CMK (cell line): ENCODE measurements around the gene RABL2B.

Source experiments
- DNase-seq: peaks from one replicate; pipeline ENCODE4 v3.0.0-alpha.2; 2010; ENCODE audit warnings: low read depth

RABL2B gene

DNA sequence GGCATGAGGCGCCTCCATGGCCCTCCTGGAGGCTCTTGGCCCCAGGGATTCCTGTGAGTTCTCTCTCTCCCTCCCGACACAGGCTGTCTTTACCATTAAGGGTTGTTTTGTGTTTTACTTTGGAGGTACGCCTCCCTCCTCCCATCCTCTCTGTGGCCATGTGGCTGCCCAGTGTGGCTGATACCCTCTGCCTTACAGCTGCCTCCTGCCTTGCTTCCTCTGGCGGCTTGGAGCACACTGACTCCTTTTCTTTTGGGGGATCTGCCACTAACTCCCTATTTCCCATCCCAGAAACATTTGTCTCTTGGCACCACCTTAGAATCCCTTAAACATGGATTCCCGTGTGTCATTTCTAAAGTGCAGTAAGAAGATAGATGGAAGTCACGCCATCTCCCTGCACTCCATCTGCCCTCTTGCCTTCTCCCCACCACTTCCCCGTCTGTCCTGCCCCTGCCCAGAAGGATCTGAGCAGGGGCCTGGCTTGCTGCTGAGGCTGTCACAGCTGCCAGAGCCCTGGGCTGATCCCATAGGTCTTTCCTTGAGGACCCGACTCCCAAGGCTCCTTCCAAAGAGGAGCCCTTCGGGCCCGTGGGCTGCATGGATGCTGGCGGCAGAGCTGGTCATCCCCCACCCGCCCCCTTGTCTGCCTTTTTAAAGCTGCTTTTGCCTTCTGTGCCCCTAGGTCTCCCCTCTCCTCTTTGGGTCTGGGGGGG, 60.6 kb downstream of the RABL2B start:
- DNase-seq: no peak

DNA sequence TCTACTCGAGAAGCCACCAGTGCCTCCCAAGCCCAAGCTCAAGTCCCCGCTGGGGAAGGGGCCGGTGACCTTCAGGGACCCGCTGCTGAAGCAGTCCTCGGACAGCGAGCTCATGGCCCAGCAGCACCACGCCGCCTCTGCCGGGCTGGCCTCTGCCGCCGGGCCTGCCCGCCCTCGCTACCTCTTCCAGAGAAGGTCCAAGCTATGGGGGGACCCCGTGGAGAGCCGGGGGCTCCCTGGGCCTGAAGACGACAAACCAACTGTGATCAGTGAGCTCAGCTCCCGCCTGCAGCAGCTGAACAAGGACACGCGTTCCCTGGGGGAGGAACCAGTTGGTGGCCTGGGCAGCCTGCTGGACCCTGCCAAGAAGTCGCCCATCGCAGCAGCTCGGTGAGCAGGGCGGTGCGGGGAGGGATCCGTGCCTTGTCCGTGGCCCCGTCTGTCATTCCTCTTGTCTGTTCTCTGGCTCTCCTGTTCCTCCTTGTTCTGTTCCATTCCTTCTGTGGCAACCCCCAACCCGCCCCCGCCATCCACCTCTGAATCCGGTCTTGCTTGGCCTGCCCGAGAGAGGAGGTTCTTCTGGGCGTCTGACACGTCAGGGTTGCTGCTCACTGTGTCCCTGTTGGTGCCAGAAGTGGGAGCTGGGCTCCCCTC, 61.3 kb downstream of the RABL2B start:
- no peak for DNase-seq

DNA sequence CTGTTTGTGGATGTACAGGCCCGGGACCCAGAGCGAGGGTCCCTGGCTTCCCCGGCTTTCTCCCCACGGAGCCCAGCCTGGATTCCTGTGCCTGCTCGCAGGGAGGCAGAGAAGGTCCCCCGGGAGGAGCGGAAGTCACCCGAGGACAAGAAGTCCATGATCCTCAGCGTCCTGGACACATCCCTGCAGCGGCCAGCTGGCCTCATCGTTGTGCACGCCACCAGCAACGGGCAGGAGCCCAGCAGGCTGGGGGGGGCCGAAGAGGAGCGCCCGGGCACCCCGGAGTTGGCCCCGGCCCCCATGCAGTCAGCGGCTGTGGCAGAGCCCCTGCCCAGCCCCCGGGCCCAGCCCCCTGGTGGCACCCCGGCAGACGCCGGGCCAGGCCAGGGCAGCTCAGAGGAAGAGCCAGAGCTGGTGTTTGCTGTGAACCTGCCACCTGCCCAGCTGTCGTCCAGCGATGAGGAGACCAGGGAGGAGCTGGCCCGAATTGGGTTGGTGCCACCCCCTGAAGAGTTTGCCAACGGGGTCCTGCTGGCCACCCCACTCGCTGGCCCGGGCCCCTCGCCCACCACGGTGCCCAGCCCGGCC, 62.1 kb downstream of the RABL2B start:
- DNase-seq: no peak

GRCh38 chr22:50720301-50721256, 62.9 kb downstream of the RABL2B start:
- DNase-seq: no peak

DNA sequence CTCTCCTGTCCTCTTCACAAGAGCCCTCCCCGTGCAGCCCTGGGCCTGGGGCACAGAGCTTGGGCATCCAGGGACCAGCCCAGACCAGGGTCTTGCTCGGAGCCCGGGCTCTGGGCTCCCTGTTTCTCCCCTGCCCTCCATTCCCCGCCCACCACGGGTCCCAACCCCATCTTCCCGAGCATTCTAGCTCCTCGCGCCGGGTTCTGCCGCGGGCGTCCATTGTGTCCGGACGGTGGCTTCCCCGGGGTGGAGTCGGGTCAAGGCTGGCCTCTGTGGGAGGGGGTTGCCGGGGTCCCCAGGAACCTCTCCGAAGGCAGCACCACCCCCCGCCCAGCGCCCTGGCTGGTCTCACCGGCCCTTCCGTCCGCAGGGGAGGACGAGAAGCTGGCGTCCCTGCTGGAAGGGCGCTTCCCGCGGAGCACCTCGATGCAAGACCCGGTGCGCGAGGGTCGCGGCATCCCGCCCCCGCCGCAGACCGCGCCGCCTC, 63.6 kb downstream of the RABL2B start:
- DNase-seq: no peak

DNA sequence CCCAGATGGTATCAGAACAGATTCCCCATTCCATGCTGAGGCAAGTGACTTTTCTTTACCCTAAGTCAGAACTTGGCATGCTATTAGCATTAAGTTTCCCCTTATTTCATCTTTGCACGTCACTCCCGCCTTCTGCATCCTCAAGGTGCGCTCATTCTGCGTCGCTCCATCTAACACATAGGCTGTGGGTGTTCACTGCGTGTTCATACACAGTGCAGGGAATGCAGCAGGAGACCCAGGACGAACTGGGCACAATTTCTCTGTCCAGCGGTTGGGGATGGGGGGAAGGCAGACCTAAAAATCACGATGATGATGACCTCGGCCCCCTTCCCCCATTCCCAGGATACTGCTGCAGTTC, 65.1 kb downstream of the RABL2B start:
- DNase-seq: no peak

DNA sequence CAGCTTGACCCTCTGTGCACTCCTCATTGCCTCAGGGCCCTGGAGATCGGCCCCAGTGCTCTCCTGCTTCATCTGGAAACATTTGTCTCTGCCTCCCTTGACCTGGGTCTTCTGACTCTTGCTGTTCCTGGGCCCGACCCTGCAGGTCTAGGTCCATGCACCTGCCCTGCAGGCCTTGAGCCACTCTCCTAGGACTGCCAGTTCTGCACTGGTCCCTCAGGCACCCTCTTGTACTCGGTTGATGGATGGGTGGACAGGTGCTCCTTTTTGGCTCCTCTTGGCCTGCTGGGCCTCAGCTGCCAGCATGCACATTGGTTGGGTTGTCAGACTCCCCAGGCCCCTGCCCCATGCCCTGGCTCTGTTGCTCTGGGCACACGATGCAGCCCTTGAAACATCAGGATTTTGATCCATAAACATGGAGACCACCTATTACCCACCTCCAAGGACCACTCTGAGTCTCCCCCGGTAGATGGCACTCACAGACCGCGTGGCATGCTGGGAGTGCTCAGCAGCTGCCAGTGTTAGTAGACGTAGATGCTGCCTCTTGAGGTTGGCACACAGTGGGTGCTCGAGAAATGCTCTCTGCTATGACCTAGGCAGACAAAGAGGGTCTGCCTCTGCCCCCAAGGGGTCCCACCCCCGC, 65.6 kb downstream of the RABL2B start:
- no peak for DNase-seq
